ENCODE data around the gene PERM1.

GRCh38 chr1:950268-950667, 31.6 kb downstream of the PERM1 start:
- TF ChIP-seq REST (IDR thresholded peaks at IDR 0.05; ENCODE audit: low read depth): no peak
- TF ChIP-seq TCF12 (IDR thresholded peaks at IDR 0.05; ENCODE audit: low read depth): no peak
